ENCODE data around the gene FGD4. TPM values are rescaled to one million over a fixed set of nuclear protein-coding genes. Genes with fewer than 3 reads are reported as not detected.

The FGD4 gene
- total RNA-seq, 1 experiment from 2014 or later = 39.7 TPM

DNA sequence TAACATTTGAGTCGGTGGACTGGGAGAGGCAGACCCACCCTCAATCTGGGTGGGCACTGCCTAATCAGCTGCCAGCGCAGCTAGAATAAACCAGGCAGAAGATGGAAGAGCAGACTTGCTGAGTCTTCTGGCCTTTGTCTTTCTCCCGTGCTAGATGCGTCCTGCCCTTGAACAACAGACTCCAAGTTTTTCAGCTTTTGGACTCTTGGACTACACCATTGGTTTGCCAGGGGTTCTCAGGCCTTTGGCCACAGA is 252.5 kb downstream of the FGD4 start (continued):
- TF ChIP-seq, protein P1, sequence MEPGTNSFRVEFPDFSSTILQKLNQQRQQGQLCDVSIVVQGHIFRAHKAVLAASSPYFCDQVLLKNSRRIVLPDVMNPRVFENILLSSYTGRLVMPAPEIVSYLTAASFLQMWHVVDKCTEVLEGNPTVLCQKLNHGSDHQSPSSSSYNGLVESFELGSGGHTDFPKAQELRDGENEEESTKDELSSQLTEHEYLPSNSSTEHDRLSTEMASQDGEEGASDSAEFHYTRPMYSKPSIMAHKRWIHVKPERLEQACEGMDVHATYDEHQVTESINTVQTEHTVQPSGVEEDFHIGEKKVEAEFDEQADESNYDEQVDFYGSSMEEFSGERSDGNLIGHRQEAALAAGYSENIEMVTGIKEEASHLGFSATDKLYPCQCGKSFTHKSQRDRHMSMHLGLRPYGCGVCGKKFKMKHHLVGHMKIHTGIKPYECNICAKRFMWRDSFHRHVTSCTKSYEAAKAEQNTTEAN (CRISPR knock-in tag; IDR thresholded peaks at IDR 0.05) = no peak
- TF ChIP-seq ZNF671 (CRISPR knock-in tag; IDR thresholded peaks at IDR 0.05) = no peak
- TF ChIP-seq, protein P2, sequence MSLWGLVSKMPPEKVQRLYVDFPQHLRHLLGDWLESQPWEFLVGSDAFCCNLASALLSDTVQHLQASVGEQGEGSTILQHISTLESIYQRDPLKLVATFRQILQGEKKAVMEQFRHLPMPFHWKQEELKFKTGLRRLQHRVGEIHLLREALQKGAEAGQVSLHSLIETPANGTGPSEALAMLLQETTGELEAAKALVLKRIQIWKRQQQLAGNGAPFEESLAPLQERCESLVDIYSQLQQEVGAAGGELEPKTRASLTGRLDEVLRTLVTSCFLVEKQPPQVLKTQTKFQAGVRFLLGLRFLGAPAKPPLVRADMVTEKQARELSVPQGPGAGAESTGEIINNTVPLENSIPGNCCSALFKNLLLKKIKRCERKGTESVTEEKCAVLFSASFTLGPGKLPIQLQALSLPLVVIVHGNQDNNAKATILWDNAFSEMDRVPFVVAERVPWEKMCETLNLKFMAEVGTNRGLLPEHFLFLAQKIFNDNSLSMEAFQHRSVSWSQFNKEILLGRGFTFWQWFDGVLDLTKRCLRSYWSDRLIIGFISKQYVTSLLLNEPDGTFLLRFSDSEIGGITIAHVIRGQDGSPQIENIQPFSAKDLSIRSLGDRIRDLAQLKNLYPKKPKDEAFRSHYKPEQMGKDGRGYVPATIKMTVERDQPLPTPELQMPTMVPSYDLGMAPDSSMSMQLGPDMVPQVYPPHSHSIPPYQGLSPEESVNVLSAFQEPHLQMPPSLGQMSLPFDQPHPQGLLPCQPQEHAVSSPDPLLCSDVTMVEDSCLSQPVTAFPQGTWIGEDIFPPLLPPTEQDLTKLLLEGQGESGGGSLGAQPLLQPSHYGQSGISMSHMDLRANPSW (CRISPR knock-in tag; conservative IDR thresholded peaks at IDR 0.05; ENCODE audit: low read depth) = no peak
- TF ChIP-seq GABPB1 (CRISPR knock-in tag; IDR thresholded peaks at IDR 0.05) = no peak
- TF ChIP-seq, protein P3, sequence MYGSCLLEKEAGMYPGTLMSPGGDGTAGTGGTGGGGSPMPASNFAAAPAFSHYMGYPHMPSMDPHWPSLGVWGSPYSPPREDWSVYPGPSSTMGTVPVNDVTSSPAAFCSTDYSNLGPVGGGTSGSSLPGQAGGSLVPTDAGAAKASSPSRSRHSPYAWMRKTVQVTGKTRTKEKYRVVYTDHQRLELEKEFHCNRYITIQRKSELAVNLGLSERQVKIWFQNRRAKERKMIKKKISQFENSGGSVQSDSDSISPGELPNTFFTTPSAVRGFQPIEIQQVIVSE (CRISPR knock-in tag; IDR thresholded peaks at IDR 0.05; ENCODE audit: borderline replicate concordance) = no peak
- TF ChIP-seq TCF7 (CRISPR knock-in tag; IDR thresholded peaks at IDR 0.05; ENCODE audit: low read depth) = no peak
- no peak for TF ChIP-seq ZNF423 (CRISPR knock-in tag; IDR thresholded peaks at IDR 0.05)
- no peak for TF ChIP-seq NFATC4 (CRISPR knock-in tag; IDR thresholded peaks at IDR 0.05)
- TF ChIP-seq FOXP1 (CRISPR knock-in tag; IDR thresholded peaks at IDR 0.05; ENCODE audit: borderline replicate concordance) = no peak
- no peak for TF ChIP-seq IRF2 (CRISPR knock-in tag; IDR thresholded peaks at IDR 0.05; ENCODE audit: borderline replicate concordance, low read depth)

DNA sequence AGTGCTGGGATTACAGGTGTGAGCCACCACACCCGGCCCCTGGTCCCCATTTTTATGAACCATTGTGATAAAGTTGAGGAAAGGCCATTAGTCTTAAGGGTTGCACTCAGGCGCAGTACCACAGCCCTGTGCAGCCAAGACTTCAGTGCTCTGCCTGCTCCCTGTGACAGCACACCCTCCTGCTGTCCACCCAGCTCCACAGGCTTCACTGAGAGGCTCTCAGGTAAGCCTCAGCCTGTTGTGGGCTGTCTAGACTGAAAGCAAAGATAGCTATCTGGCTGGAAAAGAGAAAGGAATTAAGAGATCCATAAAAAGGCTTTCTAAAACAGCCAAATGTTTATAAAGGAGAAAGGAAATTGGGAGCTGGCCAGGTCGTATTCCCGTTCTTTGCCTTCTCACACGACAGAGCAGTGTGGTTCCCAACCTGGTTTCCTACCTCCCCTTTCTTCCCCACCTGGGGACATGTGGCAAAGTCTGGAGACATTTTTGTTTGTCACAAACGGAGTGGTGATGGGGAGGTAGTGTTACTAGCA is 260.6 kb downstream of the FGD4 start:
- CTCF ChIA-PET = no interaction called here
- POLR2A ChIA-PET = no interaction called here
- Mint-ChIP-seq H3K9me3 (peaks cover 1% of the 10 kb centered on the region), H3K4me3 (no peak overlapping the region), H3K27ac (peak overlapping the region; percentile 13; the same call in 1 of the 2 replicates), H3K36me3 (no peaks in the 10 kb centered on the region), H3K27me3 (ENCODE audit: low read depth) (no peaks in the 10 kb centered on the region), H3K4me1 (no peaks in the 10 kb centered on the region)
- ATAC-seq (no peak), DNase-seq (ENCODE audit: low spot score) (no peak)
- TF ChIP-seq, protein P4, sequence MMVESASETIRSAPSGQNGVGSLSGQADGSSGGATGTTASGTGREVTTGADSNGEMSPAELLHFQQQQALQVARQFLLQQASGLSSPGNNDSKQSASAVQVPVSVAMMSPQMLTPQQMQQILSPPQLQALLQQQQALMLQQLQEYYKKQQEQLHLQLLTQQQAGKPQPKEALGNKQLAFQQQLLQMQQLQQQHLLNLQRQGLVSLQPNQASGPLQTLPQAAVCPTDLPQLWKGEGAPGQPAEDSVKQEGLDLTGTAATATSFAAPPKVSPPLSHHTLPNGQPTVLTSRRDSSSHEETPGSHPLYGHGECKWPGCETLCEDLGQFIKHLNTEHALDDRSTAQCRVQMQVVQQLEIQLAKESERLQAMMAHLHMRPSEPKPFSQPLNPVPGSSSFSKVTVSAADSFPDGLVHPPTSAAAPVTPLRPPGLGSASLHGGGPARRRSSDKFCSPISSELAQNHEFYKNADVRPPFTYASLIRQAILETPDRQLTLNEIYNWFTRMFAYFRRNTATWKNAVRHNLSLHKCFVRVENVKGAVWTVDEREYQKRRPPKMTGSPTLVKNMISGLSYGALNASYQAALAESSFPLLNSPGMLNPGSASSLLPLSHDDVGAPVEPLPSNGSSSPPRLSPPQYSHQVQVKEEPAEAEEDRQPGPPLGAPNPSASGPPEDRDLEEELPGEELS (CRISPR knock-in tag; IDR thresholded peaks at IDR 0.05) = no peak
- TF ChIP-seq ZNF671 (CRISPR knock-in tag; IDR thresholded peaks at IDR 0.05) = no peak
- TF ChIP-seq CREM (CRISPR knock-in tag; IDR thresholded peaks at IDR 0.05) = no peak

DNA sequence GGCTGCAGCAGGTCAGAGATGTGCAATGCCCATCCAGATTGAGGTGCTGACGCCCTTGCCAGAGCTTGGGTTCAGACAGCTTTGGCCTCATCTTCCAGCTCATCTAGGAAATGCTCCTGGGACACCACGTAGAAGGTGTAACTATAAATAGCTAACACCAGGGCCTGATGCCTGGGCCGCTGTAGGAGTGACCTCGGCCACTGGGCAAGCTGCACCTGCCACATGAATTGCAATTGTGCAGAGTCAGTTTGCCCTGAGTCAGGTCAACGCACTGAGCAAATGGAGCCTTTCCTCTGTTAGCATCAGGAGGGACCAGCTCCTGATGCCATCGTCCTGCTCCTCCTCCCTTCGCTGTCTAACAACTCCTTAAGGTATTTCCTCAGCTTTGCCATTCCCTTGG is 262.3 kb downstream of the FGD4 start:
- no peak overlapping the region for H3K4me3 Mint-ChIP-seq
- TF ChIP-seq ZNF263 (CRISPR knock-in tag; IDR thresholded peaks at IDR 0.05; ENCODE audit: low read depth) (no peak), ZNF138 (CRISPR knock-in tag; conservative IDR thresholded peaks at IDR 0.05) (no peak), SP1 (CRISPR knock-in tag; conservative IDR thresholded peaks at IDR 0.05) (no peak), SOX15 (CRISPR knock-in tag; IDR thresholded peaks at IDR 0.05) (no peak), FOXK1 (CRISPR knock-in tag; IDR thresholded peaks at IDR 0.05) (no peak)
- TF ChIP-seq, protein P5, sequence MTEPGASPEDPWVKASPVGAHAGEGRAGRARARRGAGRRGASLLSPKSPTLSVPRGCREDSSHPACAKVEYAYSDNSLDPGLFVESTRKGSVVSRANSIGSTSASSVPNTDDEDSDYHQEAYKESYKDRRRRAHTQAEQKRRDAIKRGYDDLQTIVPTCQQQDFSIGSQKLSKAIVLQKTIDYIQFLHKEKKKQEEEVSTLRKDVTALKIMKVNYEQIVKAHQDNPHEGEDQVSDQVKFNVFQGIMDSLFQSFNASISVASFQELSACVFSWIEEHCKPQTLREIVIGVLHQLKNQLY (CRISPR knock-in tag; IDR thresholded peaks at IDR 0.05) = no peak
- TF ChIP-seq, protein P6, sequence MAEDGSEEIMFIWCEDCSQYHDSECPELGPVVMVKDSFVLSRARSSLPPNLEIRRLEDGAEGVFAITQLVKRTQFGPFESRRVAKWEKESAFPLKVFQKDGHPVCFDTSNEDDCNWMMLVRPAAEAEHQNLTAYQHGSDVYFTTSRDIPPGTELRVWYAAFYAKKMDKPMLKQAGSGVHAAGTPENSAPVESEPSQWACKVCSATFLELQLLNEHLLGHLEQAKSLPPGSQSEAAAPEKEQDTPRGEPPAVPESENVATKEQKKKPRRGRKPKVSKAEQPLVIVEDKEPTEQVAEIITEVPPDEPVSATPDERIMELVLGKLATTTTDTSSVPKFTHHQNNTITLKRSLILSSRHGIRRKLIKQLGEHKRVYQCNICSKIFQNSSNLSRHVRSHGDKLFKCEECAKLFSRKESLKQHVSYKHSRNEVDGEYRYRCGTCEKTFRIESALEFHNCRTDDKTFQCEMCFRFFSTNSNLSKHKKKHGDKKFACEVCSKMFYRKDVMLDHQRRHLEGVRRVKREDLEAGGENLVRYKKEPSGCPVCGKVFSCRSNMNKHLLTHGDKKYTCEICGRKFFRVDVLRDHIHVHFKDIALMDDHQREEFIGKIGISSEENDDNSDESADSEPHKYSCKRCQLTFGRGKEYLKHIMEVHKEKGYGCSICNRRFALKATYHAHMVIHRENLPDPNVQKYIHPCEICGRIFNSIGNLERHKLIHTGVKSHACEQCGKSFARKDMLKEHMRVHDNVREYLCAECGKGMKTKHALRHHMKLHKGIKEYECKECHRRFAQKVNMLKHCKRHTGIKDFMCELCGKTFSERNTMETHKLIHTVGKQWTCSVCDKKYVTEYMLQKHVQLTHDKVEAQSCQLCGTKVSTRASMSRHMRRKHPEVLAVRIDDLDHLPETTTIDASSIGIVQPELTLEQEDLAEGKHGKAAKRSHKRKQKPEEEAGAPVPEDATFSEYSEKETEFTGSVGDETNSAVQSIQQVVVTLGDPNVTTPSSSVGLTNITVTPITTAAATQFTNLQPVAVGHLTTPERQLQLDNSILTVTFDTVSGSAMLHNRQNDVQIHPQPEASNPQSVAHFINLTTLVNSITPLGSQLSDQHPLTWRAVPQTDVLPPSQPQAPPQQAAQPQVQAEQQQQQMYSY (CRISPR knock-in tag; IDR thresholded peaks at IDR 0.05) = no peak
- TF ChIP-seq, protein P7, sequence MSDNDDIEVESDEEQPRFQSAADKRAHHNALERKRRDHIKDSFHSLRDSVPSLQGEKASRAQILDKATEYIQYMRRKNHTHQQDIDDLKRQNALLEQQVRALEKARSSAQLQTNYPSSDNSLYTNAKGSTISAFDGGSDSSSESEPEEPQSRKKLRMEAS (CRISPR knock-in tag; IDR thresholded peaks at IDR 0.05) = no peak
- TF ChIP-seq, protein P3 (CRISPR knock-in tag; IDR thresholded peaks at IDR 0.05; ENCODE audit: borderline replicate concordance) = no peak
- POLR2A ChIA-PET = no interaction called here
- CTCF ChIA-PET = interaction anchor here (1.2 to 2.4 kb wide), 2 partner anchors 10 to 205 kb away, joined by 4 to 12 read pairs; no protein-coding TSS in a partner anchor
- H3K9me3 Mint-ChIP-seq = no peaks in the 10 kb centered on the region
- DNase-seq (ENCODE audit: low spot score) (no peak), ATAC-seq (no peak)
- H3K4me1 Mint-ChIP-seq = peaks cover under 1% of the 10 kb centered on the region; the same call in 1 of the 2 replicates
- no peaks in the 10 kb centered on the region for H3K36me3 Mint-ChIP-seq
- H3K27me3 Mint-ChIP-seq (ENCODE audit: low read depth) = no peaks in the 10 kb centered on the region
- no peak overlapping the region for H3K27ac Mint-ChIP-seq

All from WTC11 (cell line).